Transverse colon (tissue), 4 donors: ENCODE data around the gene TUSC2.

Experiments
- EP300 ChIP-seq: sonication (generic); formaldehyde crosslinking; IDR thresholded peaks from one replicate; pipeline ENCODE4 v1.6.1; 2017; ENCODE audit warnings: antibody characterized with exemption, low read depth
- POLR2A ChIP-seq: fragments of 450-650 bp; IDR thresholded peaks from one replicate; pipeline ENCODE4 v1.6.1; 2016; ENCODE audit warnings: antibody characterized with exemption, mild to moderate bottlenecking, moderate library complexity
- POLR2AphosphoS5 ChIP-seq, 3 donors: sonication (generic); formaldehyde crosslinking; IDR thresholded peaks; one replicate each; pipeline ENCODE4 v1.6.1; 2016; ENCODE audit warnings: antibody characterized with exemption in 3 of 3
- TF ChIP-seq, protein P1 (sequence below), 5 experiments: fragments of 200-600 bp in 3 of 5; fragments of 450-650 bp in 2 of 5; sonication (generic) in 3 of 5; IDR thresholded peaks; 1 replicate in 2 of 5; 2 replicates in 3 of 5; pipeline ENCODE4 v1.5.1; 2016 to 2017; ENCODE audit warnings: antibody characterized with exemption in 5 of 5, inconsistent platforms in 3 of 5, mild to moderate bottlenecking in 2 of 5, moderate library complexity in 1 of 5

DNA sequence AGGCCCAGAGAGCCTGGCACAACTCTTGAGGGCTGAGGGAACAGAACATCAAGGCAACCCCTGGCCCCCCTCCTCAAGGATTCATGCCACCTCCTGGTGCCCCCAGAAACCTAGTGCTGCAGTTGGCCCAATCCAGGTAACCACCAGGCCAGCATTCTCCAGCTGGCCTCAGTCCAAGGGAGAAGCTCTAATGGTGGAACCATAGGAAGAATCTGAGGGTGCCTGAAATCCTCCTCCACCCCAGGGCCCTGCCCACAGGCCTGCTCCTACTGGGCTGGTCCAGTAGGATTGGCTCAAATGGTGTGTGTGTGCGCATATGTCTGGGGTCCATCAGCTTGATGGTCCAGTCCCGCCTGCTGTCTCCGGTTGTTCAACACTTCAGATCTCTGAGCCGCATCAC is 13.2 kb downstream of the TUSC2 start:
- TF ChIP-seq, protein P1, sequence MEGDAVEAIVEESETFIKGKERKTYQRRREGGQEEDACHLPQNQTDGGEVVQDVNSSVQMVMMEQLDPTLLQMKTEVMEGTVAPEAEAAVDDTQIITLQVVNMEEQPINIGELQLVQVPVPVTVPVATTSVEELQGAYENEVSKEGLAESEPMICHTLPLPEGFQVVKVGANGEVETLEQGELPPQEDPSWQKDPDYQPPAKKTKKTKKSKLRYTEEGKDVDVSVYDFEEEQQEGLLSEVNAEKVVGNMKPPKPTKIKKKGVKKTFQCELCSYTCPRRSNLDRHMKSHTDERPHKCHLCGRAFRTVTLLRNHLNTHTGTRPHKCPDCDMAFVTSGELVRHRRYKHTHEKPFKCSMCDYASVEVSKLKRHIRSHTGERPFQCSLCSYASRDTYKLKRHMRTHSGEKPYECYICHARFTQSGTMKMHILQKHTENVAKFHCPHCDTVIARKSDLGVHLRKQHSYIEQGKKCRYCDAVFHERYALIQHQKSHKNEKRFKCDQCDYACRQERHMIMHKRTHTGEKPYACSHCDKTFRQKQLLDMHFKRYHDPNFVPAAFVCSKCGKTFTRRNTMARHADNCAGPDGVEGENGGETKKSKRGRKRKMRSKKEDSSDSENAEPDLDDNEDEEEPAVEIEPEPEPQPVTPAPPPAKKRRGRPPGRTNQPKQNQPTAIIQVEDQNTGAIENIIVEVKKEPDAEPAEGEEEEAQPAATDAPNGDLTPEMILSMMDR (IDR thresholded peaks at IDR 0.05): no peak
- no peak for TF ChIP-seq POLR2A
- no peak for TF ChIP-seq POLR2AphosphoS5 (IDR thresholded peaks at IDR 0.05)
- no peak for TF ChIP-seq EP300
